COLO668 (cell line): ENCODE results near the gene TMCO1.
"Not testable (repeated sequence)": the region's sequence is repeated elsewhere in the genome, so short reads cannot be mapped to it uniquely, and the experiment has no call there.

Experiments
- DNase-seq: peaks from one replicate; lab custom pipeline; 2025; ENCODE audit not compliant: unreplicated experiment; lab: John Stamatoyannopoulos, UW

The TMCO1 gene

GRCh38 chr1:165768513-165769394 lies at the start of gene TMCO1:
Gene TMCO1 (minus strand): TSS chr1:165768868. CDS start chr1:165768751, 117 bp downstream.
- peak; percentile 96 for DNase-seq

- DNase-seq, result no peak
Measured at GRCh38 chr1:165816826-165817497, 48.3 kb upstream of the TMCO1 start.

- no peak for DNase-seq
Measured at GRCh38 chr1:165816157-165816556, 47.5 kb upstream of the TMCO1 start.

GRCh38 chr1:165815725-165816124 lies 47.1 kb upstream of the TMCO1 start:
- no peak for DNase-seq

- no peak for DNase-seq
Measured at GRCh38 chr1:165807613-165808012, 38.9 kb upstream of the TMCO1 start.

GRCh38 chr1:165804513-165804912 lies 35.8 kb upstream of the TMCO1 start:
- DNase-seq, result not testable (repeated sequence)

GRCh38 chr1:165799387-165799786 lies 30.7 kb upstream of the TMCO1 start:
- no peak for DNase-seq

GRCh38 chr1:165795894-165796293 lies 27.2 kb upstream of the TMCO1 start:
- no peak for DNase-seq

GRCh38 chr1:165793951-165794350 lies 25.3 kb upstream of the TMCO1 start:
- DNase-seq, result no peak

GRCh38 chr1:165787741-165788140 lies 19.1 kb upstream of the TMCO1 start:
- DNase-seq, result no peak

GRCh38 chr1:165783519-165783918 lies 14.9 kb upstream of the TMCO1 start:
- DNase-seq, result not testable (repeated sequence)

- DNase-seq, result not testable (repeated sequence)
Measured at GRCh38 chr1:165778197-165778596, 9.5 kb upstream of the TMCO1 start.

- DNase-seq, result no peak
Measured at GRCh38 chr1:165773324-165773965, 4.8 kb upstream of the TMCO1 start.

- DNase-seq, result no peak
Measured at GRCh38 chr1:165772739-165773138, 4.1 kb upstream of the TMCO1 start.

GRCh38 chr1:165764277-165764676 lies 4.4 kb downstream of the TMCO1 start:
- no peak for DNase-seq

GRCh38 chr1:165763442-165763841 lies 5.2 kb downstream of the TMCO1 start:
- no peak for DNase-seq

GRCh38 chr1:165762725-165763124 lies 5.9 kb downstream of the TMCO1 start:
- no peak for DNase-seq

GRCh38 chr1:165759095-165759494 lies 9.6 kb downstream of the TMCO1 start:
- DNase-seq, result no peak

GRCh38 chr1:165755393-165756010 lies 13.2 kb downstream of the TMCO1 start:
- no peak for DNase-seq

- DNase-seq, result no peak
Measured at GRCh38 chr1:165753934-165754333, 14.7 kb downstream of the TMCO1 start.

- no peak for DNase-seq
Measured at GRCh38 chr1:165748550-165748949, 20.1 kb downstream of the TMCO1 start.
